ENCODE data around the gene BICRA. TPM values are rescaled to one million over a fixed set of nuclear protein-coding genes. Genes with fewer than 3 reads are reported as not detected.
A peak's percentile ranks its signal among the peaks of the same experiment; 100 is the strongest.

Gene BICRA
- total RNA-seq, 2 experiments from 2014 or later: 9.8 to 13.3 TPM

DNA sequence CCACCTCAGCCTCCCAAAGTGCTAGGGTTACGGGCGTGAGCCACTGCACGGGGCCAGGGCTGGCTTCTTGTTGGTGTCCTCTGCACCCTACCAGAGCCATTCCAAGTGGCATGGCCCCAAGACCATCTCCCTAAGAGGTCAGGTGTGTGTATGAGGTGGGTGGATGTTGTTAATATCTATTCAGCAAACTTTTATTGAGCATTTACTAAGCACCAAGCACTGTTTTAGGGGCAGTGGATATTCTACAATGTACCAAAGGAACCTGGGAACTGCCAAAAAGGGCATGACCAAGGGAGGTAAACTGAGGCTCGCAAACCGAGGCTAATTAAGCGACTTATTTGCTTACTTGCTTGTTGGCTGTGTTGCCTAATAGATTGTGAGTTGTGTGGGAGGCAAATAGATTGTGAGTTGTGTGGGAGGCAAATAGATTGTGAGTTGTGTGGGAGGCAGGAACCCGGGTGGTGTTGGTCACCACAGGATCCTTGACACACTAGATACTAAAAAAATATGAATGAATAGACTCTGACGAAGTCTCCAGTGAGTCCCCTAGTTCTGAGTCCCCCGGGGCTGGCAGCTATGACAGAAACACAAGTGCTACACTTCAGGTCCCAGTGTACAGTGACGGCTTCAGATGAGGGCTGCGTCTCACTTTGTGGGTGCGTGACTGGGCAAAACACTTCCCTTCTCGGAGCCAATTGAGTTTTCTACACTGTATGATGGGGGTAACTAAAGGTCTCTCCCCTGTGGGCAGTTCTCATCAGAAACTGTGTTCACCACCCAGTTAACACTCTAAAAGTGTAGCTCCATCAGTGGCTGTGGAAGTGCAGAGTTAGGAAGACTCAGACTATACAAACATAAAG lies 5.0 kb upstream of the BICRA start:
- ATAC-seq: no peak
- DNase-seq: peak; percentile 21
- Mint-ChIP-seq H3K27ac (no peak overlapping the region), H3K36me3 (ENCODE audit: low read depth) (peaks cover 2% of the 10 kb centered on the region), H3K4me3 (no peak overlapping the region), H3K9me3 (ENCODE audit: low read depth) (no peaks in the 10 kb centered on the region), H3K27me3 (no peaks in the 10 kb centered on the region), H3K4me1 (peaks cover 25% of the 10 kb centered on the region)
- POLR2A ChIA-PET: interaction anchor here (0.6 kb wide), 1 partner anchor 57 kb away, joined by 3 read pairs; no protein-coding TSS in a partner anchor
- CTCF ChIA-PET: interaction anchor here (0.7 kb wide), 2 partner anchors 7 to 88 kb away, joined by 3 to 4 read pairs; no protein-coding TSS in a partner anchor
- intact Hi-C loops (cut with DNase I, micrococcal nuclease): loop anchor here (5.0 to 10.0 kb wide), 3 partner anchors 259 to 721 kb away; partner anchors contain the start of genes DHX34 (in 1 of the 2), EMP3 (in 1 of the 2) and TMEM160 (in 1 of the 2)

DNA sequence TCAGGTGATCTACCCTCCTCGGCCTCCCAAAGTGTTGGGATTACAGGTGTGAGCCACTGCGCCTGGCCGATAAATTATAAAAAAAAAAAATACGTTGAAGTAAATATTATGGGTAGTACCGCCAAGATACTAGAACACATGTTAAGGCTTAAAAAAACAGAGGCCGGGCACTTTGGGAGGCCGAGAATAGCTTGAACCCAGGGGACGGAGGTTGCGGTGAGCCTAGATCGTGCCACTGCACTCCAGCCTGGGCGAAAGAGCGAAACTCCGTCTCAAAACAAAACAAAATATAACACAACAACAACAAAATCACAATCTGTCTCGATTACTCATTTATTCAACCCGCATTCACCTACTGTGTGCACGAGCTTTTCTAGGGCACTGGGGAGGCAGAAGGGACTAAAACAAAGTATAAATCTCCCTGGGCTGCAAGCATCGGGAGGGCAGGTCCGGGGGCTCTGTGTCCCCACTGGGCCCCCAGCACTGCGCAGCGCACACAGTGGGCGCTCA lies 1.3 kb upstream of the BICRA start:
- H3K9me3 Mint-ChIP-seq (ENCODE audit: low read depth): no peaks in the 10 kb centered on the region
- H3K36me3 Mint-ChIP-seq (ENCODE audit: low read depth): peaks cover 2% of the 10 kb centered on the region
- DNase-seq (no peak), ATAC-seq (no peak)
- intact Hi-C loops (cut with DNase I, micrococcal nuclease): loop anchor here (1.0 to 10.0 kb wide), 13 partner anchors 7 to 820 kb away; partner anchors contain the start of genes DHX34 (in 2 of the 2), NAPA (in 2 of the 2), EMP3 (in 1 of the 2) and INAFM1 (in 1 of the 2)
- ChIA-PET POLR2A (no interaction called here), CTCF (no interaction called here)
- no peaks in the 10 kb centered on the region for H3K27me3 Mint-ChIP-seq
- H3K27ac Mint-ChIP-seq: peak overlapping the region; percentile 72
- H3K4me1 Mint-ChIP-seq: peaks cover 27% of the 10 kb centered on the region
- peak overlapping the region; percentile 79 for H3K4me3 Mint-ChIP-seq

DNA sequence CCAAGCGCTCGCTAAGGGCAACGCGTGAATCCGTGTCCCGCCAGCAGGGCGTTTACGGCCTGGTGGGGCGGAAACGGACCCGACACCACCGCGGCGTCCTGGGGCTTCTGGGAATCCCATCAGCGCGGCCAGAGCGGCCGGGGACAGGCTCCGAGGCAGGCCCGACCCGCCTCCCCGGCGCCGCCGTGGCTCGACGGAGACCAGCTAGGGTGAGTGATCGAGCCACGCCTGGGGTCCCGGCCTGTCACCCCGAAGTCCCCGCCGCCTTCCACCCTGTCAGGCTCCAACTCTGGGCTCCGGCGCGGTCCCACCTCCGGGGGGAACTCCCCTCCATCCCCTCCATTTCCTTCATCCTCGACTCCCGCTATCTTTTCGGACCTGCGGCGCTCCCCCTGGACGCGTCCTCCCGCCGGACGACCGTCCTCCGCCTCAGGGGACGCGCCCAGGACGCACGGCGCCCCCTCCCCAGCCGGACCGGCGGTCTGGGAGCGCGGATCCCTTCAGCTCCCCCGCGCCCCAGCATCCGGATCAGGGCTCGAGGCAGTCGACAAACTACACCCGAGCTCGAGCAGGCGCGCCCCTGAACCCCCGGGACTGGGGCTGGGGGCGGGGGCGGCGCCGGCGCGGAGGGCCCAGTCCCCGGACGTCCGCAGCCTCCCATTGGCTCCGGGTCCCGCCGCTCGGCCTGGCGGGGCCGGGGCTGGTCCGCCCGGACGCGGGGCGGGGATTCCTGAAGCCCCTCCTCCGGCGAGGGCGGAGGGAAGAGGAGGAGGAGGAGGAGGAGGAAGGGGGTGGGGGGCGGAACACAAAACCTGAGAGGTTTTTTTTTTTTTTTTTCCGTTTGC lies 638 bp upstream of the BICRA start:
- intact Hi-C loops (cut with DNase I, micrococcal nuclease): loop anchor here (1.0 to 10.0 kb wide), 13 partner anchors 8 to 821 kb away; partner anchors contain the start of genes DHX34 (in 2 of the 2), NAPA (in 2 of the 2), EMP3 (in 1 of the 2) and INAFM1 (in 1 of the 2)
- peak; percentile 97 for DNase-seq
- peak; percentile 93 for ATAC-seq
- ChIA-PET CTCF (interaction anchor here (0.9 kb wide), 1 partner anchor 260 kb away, joined by 3 read pairs; no protein-coding TSS in a partner anchor), POLR2A (interaction anchor here (0.7 to 1.0 kb wide), 2 partner anchors 8 kb away, joined by 3 to 5 read pairs; no protein-coding TSS in a partner anchor)
- peaks cover 27% of the 10 kb centered on the region for H3K4me1 Mint-ChIP-seq
- H3K4me3 Mint-ChIP-seq: peak overlapping the region; percentile 79
- H3K27ac Mint-ChIP-seq: peak overlapping the region; percentile 72
- H3K9me3 Mint-ChIP-seq (ENCODE audit: low read depth): no peaks in the 10 kb centered on the region
- peaks cover 2% of the 10 kb centered on the region for H3K36me3 Mint-ChIP-seq (ENCODE audit: low read depth)
- H3K27me3 Mint-ChIP-seq: no peaks in the 10 kb centered on the region

DNA sequence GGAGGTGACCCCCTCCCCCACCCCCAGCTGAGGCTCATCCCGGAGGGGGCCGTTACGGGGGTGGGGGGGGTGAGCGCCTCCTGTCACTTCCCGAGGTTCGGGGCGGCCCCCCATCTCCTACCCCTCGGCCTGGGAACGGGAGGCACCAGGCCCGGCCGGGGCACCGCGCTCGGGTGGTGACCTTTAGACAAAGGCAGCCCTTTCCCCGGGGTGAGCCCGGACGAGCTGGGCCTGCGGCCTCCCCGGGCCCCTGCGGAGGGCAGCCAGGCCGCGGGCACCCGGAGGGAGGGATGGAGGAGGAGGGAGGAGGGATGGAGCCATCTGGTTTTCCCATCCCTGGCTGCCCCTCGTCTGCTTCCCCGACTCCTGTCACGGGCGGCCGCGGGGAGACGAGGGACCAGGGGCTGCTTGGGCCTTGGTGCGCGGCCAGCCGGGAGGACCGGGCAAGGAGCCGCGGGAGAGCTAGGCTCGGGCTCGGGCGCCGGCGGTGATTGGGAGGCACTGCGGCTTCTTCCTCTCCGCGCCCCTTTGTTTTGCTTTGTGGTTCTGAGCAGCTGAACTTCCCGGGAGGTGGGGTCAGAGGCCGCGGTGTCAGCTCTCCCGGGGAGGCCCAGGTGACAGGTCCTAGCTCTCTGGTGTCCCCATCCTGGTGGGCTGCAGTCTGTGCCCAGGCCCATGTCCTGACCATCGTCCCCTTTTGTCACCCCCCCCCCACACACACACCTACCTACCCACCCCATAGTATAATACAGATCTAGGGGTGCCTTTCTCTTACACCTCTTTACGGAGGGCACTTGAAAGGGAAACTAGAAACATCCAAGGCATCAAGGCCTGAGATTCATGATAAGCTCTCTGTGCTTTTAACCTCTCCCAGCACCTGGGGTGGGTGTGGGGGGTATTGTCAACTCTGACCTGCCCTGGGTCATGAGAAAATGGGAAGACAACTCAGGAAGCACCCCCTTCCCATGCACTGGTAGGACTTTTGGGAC lies 1.3 kb downstream of the BICRA start:
- ATAC-seq (peak; percentile 5), DNase-seq (peak; percentile 70)
- intact Hi-C loops (cut with DNase I, micrococcal nuclease): loop anchor here (2.0 to 10.0 kb wide), 5 partner anchors 173 to 823 kb away; partner anchors contain the start of genes DHX34 (in 1 of the 2), EMP3 (in 1 of the 2), SLC1A5 (in 1 of the 2) and ZC3H4 (in 1 of the 2)
- CTCF ChIA-PET: interaction anchor here (0.6 to 1.9 kb wide), 12 partner anchors 10 to 366 kb away, joined by 3 to 7 read pairs (median 4); partner anchors contain the start of gene NAPA
- Mint-ChIP-seq H3K36me3 (ENCODE audit: low read depth) (peaks cover 7% of the 10 kb centered on the region), H3K4me1 (peaks cover 23% of the 10 kb centered on the region), H3K27me3 (no peaks in the 10 kb centered on the region), H3K4me3 (peak overlapping the region; percentile 66), H3K27ac (no peak overlapping the region), H3K9me3 (ENCODE audit: low read depth) (no peaks in the 10 kb centered on the region)
- POLR2A ChIA-PET: interaction anchor here (0.6 to 1.3 kb wide), 5 partner anchors 9 to 560 kb away, joined by 3 to 10 read pairs (median 3); partner anchors contain the start of gene ZSWIM9

DNA sequence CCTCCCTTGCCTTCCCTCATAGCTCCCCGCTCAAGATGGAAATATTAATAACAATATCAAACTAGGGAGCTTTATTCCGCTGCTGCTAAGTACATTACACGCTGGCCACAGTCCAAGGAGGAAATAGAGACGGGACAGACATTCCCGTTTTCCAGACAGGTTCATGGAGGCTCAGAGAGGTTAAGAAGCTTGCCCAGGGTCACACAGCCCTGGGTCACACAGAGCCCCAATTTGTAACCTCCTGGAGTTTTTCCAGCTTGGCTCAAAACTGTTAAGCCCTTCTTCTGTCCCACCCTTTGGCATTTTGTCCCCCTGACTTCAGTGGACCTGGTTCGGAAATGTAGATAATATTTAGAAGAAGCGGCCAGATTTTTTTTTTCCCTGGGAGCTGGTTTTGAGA lies 2.0 kb downstream of the BICRA start:
- H3K4me1 Mint-ChIP-seq: peaks cover 28% of the 10 kb centered on the region
- ATAC-seq (no peak), DNase-seq (no peak)
- H3K9me3 Mint-ChIP-seq (ENCODE audit: low read depth): no peaks in the 10 kb centered on the region
- CTCF ChIA-PET: interaction anchor here (0.6 to 1.9 kb wide), 11 partner anchors 10 to 367 kb away, joined by 3 to 7 read pairs (median 4); partner anchors contain the start of gene NAPA
- intact Hi-C loops (cut with DNase I, micrococcal nuclease): no loop called here
- H3K36me3 Mint-ChIP-seq (ENCODE audit: low read depth): peaks cover 9% of the 10 kb centered on the region
- POLR2A ChIA-PET: interaction anchor here (0.6 to 1.3 kb wide), 5 partner anchors 10 to 560 kb away, joined by 3 to 10 read pairs (median 3); partner anchors contain the start of gene ZSWIM9
- no peaks in the 10 kb centered on the region for H3K27me3 Mint-ChIP-seq
- peak overlapping the region; percentile 66 for H3K4me3 Mint-ChIP-seq
- H3K27ac Mint-ChIP-seq: peak overlapping the region; percentile 30

DNA sequence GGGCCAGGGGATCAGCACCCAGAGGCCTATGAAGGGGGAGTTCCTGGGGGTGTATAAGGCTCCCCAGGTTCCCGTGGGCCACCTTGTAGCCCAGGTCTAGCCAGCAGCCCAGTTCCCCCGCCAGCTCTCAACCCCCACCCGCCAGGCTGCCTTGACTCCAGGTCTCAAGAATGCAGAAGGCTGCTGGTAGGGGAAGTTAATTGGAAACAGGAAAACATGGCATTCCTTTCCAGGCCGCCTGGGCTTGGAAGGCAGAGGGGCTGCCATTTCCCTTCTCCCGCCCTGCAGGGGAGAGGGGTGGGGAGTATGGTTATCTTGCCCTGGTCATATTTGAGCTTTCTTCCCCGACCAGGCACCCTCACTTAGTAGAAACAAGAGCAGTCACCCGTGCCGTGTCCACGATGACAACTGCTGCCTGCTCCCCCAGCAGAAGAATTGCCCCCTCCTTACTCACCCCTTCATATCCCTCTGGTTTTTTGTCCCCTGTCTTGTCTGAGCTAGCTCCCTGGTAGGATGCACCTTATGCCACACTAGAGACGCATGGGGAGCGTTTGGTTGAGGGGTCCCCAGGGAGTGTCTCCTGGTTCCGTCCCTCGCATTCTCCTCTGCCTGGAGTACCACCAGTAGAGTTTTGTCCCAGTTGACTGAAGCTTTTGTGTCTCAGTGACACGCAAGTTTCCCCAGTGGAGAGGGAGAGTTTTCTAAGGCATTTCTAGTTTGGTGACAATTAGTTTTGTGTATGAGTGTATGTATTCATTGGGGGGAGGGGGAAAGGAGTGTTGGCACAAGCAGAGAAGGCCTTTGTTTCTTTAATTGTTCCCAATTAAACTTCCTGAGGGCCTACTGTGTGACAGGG lies 4.5 kb downstream of the BICRA start:
- Mint-ChIP-seq H3K36me3 (ENCODE audit: low read depth) (peaks cover 7% of the 10 kb centered on the region), H3K4me3 (no peak overlapping the region), H3K4me1 (peaks cover 34% of the 10 kb centered on the region), H3K27me3 (no peaks in the 10 kb centered on the region), H3K27ac (no peak overlapping the region), H3K9me3 (ENCODE audit: low read depth) (no peaks in the 10 kb centered on the region)
- ChIA-PET POLR2A (interaction anchor here (0.6 kb wide), 1 partner anchor 105 kb away, joined by 3 read pairs; no protein-coding TSS in a partner anchor), CTCF (no interaction called here)
- DNase-seq: no peak
- intact Hi-C loops (cut with DNase I, micrococcal nuclease): no loop called here
- ATAC-seq: no peak

DNA sequence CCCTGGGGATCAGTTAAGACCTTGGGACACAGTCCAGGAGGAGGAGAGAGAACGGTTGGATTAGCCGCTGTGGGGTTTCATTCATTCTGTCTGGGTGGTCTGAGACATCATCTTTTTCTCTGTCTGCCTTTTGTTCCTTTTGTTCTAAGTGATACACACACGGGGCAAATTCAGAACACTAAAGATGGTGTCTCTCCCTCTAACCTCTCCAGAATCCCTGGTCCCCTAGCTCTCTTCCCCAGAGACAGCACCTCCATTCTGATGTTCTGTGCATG lies 5.0 kb downstream of the BICRA start:
- intact Hi-C loops (cut with DNase I, micrococcal nuclease): no loop called here
- H3K27me3 Mint-ChIP-seq: no peaks in the 10 kb centered on the region
- no peak overlapping the region for H3K27ac Mint-ChIP-seq
- ChIA-PET CTCF (no interaction called here), POLR2A (interaction anchor here (0.6 kb wide), 1 partner anchor 105 kb away, joined by 3 read pairs; no protein-coding TSS in a partner anchor)
- no peak overlapping the region for H3K4me3 Mint-ChIP-seq
- H3K36me3 Mint-ChIP-seq (ENCODE audit: low read depth): peaks cover 7% of the 10 kb centered on the region
- no peaks in the 10 kb centered on the region for H3K9me3 Mint-ChIP-seq (ENCODE audit: low read depth)
- DNase-seq: no peak
- no peak for ATAC-seq
- peaks cover 34% of the 10 kb centered on the region for H3K4me1 Mint-ChIP-seq

DNA sequence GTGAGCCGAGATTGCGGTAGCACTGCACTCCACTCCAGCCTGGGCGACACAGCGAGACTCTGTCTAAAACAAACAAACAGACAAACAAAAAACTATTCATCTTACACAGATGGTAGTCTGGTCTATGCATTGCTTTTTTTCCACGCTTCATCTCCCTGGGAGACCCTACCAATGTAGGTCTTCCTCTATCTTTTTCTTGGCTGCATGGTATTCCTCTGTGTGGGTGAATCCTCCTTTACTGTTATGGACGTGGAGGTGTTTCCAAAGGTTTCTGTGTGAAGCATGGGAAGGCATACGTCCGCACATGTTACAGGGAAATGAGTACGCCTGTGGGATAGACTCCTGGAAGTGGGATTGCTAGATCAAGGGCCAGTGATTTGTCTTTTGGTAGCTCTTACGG lies 5.6 kb downstream of the BICRA start:
- Mint-ChIP-seq H3K4me1 (peaks cover 34% of the 10 kb centered on the region), H3K9me3 (ENCODE audit: low read depth) (no peaks in the 10 kb centered on the region), H3K4me3 (no peak overlapping the region), H3K36me3 (ENCODE audit: low read depth) (peaks cover 7% of the 10 kb centered on the region), H3K27ac (no peak overlapping the region), H3K27me3 (no peaks in the 10 kb centered on the region)
- CTCF ChIA-PET: interaction anchor here (0.6 to 0.8 kb wide), 2 partner anchors 196 to 223 kb away, joined by 3 read pairs; no protein-coding TSS in a partner anchor
- no peak for ATAC-seq
- POLR2A ChIA-PET: no interaction called here
- intact Hi-C loops (cut with DNase I, micrococcal nuclease): no loop called here
- DNase-seq: no peak

DNA sequence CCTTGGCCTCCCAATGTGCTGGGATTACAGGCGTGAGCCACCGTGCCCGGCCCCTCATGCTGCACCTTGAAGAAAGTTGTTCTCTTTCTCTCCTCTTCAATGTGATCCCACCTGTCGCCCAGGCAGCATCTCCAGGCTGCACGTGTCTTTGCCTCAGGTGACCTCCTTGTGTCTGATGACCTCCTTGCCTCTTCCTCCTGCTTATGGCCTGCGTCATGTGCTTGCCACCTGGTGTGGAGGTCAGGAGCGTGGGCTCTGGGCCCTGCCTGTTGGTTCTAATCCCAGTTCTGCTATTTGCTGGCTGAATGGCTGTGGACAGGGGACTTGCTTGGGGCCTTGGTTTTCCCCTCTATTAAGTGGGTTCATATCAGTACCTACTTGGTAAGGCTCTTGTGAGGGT lies 6.3 kb downstream of the BICRA start:
- Mint-ChIP-seq H3K27me3 (no peaks in the 10 kb centered on the region), H3K4me3 (no peak overlapping the region), H3K27ac (no peak overlapping the region), H3K9me3 (ENCODE audit: low read depth) (no peaks in the 10 kb centered on the region), H3K36me3 (ENCODE audit: low read depth) (peaks cover 7% of the 10 kb centered on the region), H3K4me1 (peaks cover 40% of the 10 kb centered on the region)
- POLR2A ChIA-PET: no interaction called here
- intact Hi-C loops (cut with DNase I, micrococcal nuclease): no loop called here
- CTCF ChIA-PET: interaction anchor here (0.6 to 0.8 kb wide), 2 partner anchors 197 to 224 kb away, joined by 3 read pairs; no protein-coding TSS in a partner anchor
- ATAC-seq: no peak
- DNase-seq: no peak

All from activated CD4-positive, alpha-beta T cell treated with anti-CD3 and anti-CD28 coated beads for 36 hours (primary cell).